ENCODE results near the gene CENPH.
"Not testable (repeated sequence)": the region's sequence is repeated elsewhere in the genome, so short reads cannot be mapped to it uniquely, and the experiment has no call there.

The CENPH gene, protein sequence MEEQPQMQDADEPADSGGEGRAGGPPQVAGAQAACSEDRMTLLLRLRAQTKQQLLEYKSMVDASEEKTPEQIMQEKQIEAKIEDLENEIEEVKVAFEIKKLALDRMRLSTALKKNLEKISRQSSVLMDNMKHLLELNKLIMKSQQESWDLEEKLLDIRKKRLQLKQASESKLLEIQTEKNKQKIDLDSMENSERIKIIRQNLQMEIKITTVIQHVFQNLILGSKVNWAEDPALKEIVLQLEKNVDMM

DNA sequence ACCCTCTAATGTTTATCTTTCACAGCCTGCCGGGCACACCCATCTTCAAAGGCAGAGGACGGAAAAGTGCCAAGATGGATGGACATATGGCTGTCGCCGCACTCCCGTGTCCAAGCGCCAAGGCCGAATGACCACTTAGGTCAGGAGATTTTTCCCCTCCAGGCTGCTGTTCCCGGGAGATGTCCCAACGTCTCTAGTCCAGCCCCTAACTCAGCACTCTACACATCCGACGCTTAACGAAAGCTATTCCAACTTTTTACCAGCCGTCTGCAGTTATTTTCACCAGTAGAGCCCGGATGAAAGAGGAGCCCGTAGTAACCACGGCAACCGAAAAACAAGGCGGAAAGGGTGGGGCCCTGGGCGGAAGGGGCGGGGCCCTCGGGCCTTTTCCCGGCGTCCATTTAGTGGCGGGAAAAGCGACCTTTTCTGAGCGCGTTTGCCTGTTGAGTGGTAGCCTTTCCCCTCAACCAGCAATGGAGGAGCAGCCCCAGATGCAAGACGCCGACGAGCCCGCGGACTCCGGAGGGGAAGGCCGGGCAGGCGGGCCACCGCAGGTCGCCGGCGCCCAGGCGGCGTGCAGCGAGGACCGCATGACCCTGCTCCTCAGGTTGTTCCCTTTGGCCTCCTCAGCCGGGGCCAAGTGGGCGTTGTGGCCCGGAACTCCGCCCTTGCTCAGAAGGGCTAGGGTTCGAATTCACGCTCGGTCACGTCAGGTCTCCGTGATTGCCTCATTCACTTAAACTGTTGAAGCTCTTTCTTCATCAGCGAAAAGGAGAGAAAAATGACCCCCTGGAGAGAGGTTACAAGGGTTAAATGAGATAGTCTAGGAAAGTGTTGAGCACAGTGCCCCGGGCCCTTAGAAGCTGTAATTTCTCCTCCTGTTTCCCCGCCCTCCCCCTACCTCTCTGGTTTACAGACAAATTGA is at the start of gene CENPH:
CENPH (plus strand) TSS at position 422 of the 925 bp plus-strand sequence; CDS start at position 474, 52 bp downstream.
- peak; percentile 91 to 94 for DNase-seq

DNA sequence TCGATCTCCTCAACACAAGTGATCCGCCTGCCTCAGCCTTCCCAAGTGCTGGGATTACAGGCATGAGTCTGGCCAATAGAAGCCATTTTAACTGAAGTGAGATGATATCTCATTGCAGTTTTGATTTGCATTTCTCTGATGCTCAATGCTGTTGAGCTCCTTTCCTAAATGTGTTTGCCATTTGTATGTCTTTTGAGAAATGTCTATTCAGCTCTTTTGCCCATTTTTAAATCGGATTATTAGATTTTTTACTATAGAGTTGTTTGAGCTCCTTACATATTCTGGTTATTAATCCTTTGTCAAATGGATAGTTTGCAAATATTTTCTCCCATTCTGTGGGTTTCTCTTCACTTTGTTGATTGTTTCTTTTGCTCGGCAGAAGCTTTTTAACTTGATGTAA is 49.1 kb upstream of the CENPH start:
- not testable (repeated sequence) for DNase-seq

DNA sequence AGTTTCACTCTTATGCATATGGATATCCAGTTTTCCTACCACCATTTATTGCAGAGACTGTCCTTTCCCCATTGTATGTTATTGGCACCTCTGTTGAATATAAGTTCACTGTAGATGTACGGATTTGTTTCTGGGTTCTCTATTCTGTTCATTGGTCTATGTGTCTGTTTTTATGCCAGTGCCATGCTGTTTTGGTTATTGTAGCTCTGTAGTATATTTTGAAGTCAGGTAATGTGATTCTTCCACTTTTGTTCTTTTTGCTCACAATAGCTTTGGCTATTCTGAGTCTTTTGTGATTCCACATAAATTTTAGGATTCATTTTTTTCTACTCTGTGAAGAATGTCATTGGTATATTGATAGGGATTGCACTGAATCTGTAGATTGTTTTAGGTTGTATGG is 48.6 kb upstream of the CENPH start:
- no peak for DNase-seq

DNA sequence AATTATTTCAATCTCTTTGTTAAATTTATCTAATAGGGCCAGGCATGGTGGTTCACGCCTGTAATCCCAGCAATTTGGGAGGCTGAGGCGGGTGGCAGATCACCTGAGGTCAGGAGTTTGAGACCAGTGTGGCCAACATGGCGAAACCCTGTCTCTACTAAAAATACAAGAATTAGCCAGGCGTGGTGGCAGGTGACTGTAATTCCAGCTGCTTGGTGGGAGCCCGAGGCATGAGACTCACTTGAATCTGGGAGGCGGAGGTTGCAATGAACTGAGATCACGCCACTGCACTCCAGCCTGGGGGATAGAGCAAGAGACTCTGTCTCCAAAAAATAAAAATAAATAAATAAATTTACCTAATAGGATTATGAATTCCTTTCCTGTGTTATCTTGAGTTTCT is 40.8 kb upstream of the CENPH start:
- DNase-seq = not testable (repeated sequence)

DNA sequence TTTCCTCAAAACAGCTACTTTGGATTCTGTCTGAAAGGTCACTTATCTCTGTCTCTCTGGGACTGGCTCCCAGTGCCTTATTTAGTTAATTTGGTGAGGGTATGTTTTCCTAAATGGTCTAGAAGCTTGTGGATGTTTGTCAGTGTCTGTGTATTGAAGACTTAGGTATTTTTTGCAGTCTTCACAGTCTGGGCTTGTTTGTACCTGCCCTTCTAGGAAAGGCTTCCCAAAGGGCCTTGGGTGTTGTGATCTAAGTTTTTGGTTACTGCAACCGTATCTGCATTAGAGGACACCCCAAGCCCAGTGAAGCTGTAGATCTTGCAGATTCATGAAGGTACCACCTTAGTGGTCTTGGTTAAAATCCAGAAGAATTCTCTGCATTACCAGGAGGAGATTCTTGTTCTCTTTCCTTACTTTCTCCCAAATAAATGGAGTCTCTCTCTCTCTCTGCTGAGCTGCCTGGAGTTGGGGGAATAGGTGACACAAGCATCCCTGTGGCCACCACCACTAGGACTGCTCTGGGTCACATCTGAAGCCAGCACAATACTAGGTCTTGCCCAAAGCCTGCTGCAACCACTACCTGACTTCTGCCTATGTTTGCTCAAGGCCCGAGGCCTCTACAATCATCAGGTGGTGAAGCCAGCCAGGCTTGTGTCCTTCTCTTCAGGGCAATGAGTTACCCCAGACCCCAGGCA is 40.3 kb upstream of the CENPH start:
- DNase-seq = no peak

DNA sequence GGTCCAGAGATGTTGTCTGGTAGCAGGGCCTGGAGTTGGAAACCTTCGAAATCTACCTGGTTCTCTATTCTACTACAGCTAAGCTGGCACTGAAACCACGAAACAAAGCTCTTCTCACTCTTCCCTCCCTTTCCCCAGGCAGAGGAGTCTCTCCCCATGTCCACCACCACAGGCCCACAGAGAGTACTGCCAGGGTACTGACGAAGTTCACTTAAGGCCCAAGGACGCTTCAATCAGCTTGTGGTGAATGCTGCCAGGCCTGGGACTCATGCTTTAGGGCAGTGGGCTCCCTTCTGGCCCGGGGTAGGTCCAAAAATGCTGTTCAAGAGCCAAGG is 39.7 kb upstream of the CENPH start:
- no peak for DNase-seq

DNA sequence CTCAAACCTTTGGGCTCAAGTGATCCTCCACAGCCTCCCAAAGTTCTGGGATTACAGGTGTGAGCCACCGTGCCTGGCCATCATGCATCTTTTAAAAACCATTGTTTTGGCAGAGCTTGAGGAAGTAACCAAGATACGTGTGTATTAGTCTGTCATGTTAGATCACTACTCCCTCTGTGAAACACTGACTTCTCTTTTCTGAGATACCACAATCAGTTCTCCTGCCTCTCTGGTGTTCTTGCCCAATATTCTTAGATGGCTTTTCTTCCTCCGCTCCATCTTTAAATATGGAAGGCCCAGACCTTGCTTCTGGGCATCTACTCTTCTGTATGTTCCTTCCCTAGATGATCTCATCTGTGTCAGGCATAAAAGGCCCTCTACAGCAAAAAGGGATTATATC is 36.7 kb upstream of the CENPH start:
- DNase-seq = no peak

DNA sequence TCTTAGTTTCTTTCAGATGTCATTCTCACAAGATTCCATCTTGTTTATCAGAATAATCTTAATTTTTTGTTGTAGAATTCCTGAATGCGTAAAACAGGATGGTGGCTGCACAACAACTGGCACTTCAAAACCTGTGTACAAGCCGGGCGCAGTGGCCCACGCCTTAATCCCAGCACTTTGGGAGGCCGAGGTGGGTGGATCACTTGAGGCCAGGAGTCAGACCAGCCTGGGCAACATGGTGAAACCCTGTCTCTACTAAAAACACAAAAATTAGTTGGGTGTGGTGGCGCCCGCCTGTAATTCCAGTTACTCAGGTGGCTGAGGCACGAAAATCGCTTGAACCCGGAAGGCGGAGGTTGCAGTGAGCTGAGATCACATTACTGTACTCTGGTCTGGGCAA is 32.9 kb upstream of the CENPH start:
- no peak for DNase-seq

DNA sequence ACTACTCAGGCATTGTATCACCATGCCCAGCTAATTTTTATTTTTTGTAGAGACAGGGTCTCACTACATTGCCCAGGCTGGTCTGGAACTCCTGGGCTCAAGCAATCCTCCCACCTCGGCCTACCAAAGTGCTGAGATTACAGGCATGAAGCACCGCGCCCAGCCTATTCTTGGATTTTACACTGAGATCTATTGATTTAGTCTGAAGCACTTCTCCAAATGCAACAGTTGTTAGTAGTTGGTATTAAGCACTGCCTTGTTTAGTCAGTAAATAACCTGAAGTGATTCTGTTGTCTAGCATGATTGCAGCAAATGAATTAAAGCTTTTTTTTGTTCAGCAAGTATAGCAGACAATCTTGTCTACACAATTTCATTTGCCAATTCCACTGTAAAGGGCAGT is 31.3 kb upstream of the CENPH start:
- no peak for DNase-seq

DNA sequence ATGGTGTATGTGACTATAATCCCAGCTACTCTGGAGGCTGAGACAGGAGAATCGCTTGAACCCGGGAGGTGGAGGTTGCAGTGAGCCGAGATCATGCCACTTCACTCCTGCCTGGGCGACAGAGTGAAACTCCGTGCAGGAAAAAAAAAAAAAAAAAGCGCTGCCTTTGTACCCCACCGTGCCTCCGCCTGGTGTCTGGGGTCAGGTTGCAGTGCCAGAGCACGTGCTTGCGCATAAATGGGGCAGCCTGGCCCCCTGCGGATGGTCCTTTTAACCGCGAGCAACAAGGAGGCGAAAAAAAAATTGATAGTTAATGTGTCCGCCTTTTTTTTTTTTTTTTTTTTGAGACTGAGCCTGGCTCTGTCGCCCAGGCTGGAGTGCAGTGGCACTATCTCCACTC is 28.7 kb upstream of the CENPH start:
- no peak for DNase-seq

DNA sequence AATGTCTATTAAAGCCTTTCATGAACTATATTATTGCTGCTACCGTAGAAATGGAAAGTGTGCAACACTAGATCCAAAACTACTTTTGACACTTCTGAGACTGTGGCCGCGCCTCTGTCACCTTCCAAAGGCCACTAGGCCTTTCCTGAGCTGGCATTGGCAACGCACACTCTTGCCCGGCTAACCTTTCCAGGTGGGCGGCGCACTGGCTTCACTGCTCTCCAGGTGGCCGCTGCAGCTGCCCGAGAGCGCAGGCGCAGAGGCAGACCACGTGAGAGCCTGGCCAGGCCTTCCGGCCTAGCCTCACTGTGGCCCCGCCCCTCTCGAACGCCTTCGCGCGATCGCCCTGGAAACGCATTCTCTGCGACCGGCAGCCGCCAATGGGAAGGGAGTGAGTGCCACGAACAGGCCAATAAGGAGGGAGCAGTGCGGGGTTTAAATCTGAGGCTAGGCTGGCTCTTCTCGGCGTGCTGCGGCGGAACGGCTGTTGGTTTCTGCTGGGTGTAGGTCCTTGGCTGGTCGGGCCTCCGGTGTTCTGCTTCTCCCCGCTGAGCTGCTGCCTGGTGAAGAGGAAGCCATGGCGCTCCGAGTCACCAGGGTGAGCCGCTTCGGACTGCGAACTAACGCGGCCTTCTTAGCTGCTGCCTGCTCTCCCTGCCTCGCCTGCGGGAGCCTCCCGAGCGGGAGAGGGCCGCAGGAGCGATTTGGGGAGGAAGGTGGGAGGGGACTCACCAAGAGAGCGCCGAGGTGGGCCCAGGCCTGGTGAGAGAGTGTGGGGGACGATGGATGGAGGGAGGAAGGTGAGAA is 22.5 kb upstream of the CENPH start, which contains the start of gene CCNB1:
CCNB1 (plus strand) TSS at position 465 of the 807 bp plus-strand sequence; CDS start at position 578, 113 bp downstream.
- peak; percentile 97 to 98 for DNase-seq

DNA sequence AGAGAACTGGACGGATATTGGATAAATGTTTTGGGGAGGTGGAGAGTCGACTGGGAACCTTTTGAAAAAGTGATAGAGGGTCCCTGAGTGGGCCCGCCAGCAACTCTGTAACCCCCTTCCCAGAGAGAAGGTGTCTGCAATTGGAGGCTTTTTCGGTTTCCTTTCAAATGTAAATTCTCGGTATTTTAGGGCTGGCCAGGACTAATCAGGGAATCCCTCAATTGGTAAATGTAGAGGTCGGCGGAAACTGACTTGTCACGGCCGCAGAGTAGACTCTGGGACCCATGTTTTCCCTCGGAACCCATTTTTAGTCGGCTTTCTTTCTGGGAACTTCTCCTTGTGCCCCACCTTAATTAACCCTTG is 21.9 kb upstream of the CENPH start:
- DNase-seq = no peak

DNA sequence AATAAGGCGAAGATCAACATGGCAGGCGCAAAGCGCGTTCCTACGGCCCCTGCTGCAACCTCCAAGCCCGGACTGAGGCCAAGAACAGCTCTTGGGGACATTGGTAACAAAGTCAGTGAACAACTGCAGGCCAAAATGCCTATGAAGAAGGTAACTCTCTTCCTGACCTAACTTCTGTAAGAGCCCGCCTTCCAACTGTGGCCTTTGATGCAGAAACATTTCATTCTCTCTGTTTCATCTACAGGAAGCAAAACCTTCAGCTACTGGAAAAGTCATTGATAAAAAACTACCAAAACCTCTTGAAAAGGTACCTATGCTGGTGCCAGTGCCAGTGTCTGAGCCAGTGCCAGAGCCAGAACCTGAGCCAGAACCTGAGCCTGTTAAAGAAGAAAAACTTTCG is 21.5 kb upstream of the CENPH start:
- no peak for DNase-seq

DNA sequence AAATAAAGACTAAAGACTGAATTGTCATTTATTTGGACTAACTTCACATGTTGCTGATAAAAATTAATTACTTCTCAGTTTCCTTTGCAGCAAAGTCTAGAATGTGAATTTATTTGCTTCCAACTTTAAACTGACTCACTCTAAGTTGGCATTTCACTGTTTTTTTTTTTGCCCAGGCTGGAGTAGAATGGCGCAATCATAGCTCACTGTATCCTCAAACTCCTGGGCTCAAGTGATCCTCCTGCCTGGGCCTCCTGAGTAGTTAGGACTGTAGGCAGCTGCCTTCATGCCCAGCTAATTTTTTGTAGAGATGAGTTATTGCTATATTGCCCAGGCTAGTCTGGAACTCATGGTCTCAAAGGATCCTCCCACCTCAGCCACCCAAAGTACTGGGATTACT is 18.9 kb upstream of the CENPH start:
- no peak for DNase-seq

DNA sequence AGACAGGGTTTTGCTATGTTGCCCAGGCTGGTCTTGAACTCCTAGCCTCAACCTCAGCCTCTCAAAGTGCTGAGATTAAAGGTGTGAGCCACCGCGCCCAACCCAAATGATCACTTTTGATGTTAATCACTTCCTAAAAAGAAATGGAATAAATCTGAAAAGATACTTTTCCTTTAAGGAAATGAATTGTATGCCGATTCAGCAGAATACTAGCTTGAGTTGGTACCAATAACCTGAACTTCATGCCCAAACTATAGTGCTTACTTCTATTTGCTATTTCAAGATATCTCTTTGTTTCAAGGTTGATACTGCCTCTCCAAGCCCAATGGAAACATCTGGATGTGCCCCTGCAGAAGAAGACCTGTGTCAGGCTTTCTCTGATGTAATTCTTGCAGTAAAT is 18.4 kb upstream of the CENPH start:
- no peak for DNase-seq

DNA sequence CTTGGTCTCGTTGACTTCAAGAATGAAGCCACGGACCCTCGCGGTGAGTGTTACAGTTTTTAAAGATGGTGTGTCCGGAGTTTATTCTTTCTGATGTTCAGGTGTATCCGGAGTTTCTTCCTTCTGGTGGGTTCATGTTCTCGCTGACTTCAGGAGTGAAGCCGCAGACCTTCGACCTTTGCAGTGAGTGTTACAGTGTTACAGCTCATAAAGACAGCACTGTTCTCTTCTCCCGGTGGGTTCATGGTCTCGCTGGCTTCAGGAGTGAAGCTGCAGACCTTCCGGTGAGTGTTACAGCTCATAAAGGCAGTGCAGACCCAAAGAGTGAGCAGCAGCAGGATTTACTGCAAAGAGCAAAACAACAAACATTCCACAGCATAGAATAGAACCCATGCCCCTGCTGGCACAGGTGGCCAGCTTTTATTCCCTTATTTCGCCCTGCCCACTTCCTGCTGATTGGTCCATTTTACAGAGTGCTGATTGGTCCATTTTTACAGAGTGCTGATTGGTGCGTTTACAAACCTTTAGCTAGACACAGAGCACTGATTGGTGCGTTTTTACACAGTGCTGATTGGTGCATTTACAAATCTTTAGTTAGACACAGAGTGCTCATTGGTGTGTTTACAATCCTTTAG is 7.6 kb upstream of the CENPH start:
- DNase-seq = not testable (repeated sequence)

DNA sequence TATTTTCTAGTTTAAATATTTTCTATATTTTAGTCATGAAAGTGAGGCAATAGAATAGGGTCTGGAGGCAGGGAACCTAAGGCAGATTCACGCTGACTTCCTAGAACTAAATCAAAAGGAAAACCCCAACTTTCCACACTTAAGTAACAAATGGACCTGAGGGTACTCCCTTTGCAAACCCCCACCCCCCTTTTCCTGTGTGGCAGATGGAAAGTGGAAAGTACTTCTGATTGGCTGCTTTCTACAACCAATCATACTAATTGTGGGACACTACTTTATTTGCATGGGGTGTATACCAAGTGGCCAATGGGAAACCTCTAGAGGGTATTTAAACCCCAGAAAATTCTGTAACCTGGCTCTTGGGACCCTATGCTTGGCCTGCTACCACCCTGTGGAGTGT is 4.8 kb upstream of the CENPH start:
- DNase-seq = no peak

DNA sequence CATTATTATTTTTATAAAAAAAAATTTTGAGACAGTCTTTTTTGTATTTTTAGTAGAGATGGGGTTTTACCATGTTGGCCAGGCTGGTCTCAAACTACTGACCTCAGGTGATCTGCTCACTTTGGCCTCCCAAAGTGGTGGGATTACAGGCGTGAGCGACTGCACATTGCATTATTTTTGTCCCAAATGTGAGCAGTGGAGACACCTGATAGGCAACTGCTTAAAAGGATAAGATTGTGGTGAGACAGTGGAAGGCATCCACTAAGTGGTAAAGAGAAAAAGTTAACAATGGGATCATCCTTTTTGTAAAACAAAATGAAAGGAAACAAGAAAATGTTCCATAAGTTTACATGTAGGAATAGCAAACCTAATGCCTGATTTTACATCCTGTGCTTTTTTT is 2.0 kb upstream of the CENPH start:
- no peak for DNase-seq

DNA sequence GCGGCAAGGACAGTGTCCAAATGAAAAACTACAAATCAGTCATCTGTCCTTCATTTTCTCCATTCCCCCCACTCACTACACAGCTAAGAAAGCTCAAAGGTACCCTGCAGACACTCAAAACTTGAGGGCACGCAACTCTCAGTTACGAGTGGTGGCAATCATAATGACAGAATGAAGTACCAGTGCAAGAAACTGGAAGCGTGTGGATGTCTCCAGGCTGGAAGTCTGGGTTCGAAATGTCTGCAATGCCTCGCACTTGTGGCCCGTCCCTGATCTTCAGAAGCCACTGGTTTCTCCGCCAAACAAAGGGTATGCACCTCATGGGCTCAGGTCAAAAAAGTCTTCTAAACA is 597 bp upstream of the CENPH start:
- DNase-seq = no peak

DNA sequence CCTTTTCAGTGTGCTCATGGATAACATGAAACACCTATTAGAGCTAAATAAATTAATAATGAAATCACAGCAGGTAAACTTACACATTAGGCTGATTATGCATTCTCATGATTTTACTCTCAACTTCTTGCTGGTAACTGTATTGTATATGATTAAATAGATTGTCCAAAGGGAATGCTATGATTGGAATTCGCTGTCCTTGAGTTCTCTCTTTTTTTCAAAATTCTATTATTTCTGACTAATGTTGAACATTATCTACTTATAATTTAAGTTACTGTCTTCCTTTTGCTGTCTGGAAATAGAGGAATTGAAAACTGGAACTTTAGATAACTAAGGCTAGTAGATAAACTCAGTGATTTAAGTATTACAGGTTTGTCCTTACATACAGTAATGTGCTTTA is 13.1 kb downstream of the CENPH start:
- DNase-seq = no peak

DNA sequence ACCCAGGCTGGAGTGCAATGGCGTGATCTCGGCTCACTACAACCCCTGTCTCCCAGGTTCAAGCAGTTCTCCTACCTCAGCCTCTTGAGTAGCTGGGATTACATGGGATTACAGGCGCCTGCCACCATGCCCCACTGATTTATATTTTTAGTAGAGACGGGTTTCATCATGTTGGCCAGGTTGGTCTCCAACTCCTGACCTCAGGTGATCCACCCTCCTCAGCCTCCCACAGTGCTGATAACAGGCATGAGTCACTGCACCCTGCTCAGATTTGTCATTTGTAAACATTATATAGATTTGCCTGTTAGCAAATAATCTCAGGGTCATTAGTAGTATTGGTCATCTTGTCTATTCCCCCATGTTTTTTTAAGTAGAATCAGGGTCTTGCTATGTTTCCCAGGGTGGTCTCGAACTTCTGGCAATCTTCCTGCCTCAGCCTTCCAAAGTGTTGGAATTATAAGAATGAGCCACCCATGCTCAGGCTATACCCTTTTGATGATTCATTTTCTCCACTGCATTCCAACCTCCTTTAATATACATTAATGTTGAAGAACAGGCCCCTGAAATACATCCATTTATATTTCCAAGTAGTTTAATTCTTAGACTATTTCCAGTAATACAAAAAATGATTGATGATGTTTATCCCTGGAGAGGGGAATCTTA is 17.3 kb downstream of the CENPH start:
- no peak for DNase-seq

DNA sequence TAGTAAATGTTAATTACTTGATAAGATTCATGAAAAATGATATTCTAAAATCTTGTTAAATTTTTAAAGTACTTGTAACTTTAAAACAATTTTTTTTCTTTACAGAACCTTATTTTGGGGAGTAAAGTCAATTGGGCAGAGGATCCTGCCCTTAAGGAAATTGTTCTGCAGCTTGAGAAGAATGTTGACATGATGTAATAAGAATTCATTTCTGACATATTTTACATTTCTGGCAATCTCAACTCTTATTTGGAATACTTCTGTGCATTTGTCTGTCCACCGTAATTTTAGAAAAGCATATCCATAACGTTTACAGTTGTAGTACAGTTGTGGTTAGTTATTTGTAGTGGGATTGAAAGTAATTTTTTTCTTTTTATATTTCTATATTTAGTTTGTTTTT is 20.2 kb downstream of the CENPH start:
- no peak for DNase-seq

Measured in CD4-positive, alpha-beta T cell treated with Interferon alpha-2 for 1 hour (primary cell).